NCI-H226 (cell line): ENCODE data around the gene BLVRB.
A peak's percentile ranks its signal among the peaks of the same experiment; 100 is the strongest.
"Not testable (repeated sequence)": the region's sequence is repeated elsewhere in the genome, so short reads cannot be mapped to it uniquely, and the experiment has no call there.

Source experiments
- DNase-seq: peaks from one replicate; pipeline ENCODE4 v3.0.0-alpha.2; 2015

Gene BLVRB

DNA sequence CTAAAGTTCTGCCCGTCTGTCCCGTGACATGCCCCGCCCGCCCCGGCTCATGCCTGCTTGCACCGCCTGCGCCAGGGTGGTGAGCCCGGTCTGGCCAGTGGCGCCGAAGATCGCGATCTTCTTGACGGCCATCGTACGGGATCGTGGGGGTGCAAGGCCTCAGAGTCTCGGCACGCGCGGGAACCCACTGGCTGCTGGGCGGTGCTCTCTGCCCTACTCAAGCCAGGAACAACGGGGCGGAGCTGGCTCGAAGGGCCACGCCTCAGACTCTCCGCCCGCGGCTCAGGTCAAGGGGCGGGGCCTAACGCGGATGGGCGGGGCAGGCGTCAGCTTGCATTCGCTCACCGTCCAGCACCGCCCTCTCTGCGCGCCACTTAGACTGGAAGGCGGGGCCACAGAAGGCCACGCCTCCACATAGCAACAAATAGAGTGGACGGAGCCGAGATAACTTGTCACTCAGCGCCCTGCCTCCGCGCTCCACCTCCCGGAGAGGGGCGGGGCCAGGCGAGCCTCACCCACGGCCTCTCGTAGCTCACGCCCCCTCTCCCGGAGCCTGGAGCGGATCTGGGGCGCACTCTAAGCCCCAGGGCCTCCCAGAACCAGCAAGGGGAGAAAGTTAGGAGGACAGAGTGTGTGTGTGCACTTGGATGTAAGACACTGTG, at the start of gene BLVRB:
TSS of gene BLVRB (minus strand) at position 189 of the 662 bp plus-strand sequence. CDS start at position 132, 57 bp downstream.
- DNase-seq: peak; percentile 95

DNA sequence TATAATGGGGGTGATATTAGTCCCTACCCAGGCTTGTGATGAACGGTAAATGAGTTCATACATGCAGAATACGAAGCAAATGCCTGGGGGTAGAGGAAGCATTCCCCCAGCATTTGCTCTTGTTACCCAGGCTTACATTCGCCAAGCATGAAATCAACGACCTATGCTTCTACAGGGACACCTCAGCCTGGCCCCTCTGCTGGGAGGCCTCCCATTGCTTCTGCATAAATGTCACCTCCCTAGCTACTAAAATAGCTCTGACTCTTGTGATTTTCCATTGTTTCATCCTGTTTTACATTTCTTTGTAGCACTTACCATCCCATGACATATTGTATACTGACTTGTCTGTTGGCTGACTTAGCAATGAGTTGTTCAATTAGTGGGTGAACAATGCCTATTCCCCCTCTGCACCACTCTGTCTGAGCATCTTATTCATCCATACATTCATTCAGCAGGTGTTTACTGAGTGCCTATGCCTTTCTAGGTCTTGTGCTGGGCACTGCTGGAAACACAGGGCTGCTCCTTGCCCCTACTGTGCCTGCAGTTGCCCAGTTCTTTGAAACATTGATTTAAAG, 48.3 kb upstream of the BLVRB start:
- no peak for DNase-seq

DNA sequence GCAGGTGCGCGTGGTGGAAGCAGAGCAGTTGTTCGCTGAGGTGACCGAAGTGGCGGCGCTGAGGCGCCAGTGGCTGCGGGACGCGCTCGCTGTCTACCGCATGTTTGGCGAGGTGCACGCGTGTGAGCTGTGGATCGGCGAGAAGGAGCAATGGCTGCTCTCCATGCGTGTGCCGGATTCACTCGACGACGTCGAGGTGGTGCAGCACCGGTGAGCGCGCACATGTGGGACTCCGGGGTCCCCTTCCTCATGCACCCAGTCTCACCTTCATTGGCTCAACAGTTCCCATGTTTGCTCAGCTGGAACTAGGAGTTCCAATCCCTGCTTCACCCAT, 47.8 kb upstream of the BLVRB start:
- no peak for DNase-seq

DNA sequence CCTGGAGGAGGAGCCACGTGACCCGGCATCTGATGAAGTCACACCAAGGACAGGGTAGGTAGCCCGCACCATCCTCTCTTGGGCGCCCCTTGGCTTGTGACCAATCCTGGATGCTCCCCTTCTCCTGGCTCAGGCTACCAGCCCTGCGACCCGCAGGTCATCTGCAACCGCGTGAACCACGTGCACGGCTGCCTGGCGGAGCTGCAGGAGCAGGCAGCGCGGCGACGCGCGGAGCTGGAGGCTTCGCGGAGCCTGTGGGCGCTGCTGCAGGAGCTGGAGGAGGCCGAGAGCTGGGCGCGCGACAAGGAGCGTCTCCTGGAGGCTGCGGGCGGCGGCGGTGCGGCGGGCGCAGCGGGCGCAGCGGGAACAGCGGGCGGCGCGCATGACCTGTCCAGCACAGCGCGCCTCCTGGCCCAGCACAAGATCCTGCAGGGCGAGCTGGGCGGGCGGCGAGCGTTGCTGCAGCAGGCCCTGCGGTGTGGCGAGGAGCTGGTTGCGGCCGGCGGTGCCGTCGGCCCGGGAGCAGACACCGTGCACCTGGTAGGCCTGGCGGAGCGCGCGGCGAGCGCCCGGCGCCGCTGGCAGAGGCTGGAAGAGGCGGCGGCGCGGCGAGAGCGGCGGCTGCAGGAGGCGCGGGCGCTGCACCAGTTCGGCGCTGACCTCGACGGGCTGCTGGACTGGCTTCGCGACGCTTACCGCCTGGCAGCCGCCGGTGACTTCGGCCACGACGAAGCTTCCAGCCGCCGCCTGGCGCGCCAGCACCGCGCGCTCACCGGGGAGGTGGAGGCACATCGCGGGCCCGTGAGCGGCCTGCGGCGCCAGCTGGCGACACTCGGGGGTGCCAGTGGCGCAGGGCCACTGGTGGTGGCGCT, 47.2 kb upstream of the BLVRB start:
- no peak for DNase-seq

DNA sequence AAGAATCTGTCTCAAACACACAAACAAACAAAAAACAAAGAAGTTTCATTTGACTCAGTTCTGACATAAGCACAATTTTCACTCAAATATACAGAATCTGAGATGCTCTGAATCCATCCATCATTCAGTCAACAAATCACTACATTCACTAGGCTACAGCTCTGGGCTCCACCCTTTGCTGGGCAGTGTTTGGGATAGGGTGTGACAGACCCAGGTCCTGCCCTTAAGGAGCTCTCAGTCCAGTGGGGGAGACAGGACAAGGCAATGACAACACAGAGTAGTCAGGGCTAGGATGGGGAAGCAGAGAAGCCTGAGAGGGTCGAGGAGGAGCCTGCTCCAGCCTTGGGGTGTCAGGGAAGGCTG, 46.5 kb upstream of the BLVRB start:
- DNase-seq: no peak

DNA sequence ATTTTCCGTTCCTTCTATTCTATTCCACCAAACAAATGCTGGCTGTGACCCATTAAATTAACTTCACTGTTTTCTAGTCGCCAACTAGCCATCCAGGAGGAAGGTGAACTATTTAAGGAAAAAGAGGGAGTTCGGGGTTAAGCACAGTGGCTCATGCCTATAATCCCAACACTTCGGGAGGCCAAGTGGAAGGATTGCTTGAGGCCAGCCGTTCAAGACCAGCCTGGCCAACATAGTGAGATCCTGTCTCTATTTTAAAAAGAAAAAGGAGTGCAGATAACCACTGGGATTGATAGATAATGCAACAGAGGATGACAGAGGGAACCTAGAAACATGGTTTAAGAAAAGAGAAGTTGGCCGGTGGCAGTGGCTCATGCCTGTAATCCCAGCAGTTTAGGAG, 45.9 kb upstream of the BLVRB start:
- no peak for DNase-seq

DNA sequence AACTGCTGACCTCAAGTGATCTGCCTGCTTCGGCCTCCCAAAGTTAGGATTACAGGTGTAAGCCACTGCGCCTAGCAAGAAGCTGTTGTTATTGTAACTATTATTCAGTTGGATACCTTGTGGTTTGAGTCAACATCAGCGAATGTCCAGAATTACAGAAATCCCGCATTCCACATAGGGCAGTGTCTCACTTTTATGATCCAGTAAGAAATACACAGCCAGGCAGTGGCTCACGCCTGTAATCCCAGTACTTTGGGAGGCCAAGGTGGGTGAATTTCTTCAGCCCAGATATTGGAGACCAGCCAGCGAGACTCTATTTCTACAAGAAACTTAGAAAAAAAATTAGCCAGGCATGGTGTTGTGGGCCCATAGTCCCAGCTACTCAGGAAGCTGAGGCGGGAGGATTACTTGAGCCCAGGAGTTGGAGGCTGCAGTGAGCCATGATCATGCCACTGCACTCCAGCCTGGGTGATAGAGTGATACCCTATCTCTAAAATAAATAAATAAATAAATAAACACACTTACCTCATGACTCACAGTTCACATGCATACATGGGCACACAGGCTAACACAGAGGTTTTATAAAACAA, 45.1 kb upstream of the BLVRB start:
- DNase-seq: peak; percentile 18

DNA sequence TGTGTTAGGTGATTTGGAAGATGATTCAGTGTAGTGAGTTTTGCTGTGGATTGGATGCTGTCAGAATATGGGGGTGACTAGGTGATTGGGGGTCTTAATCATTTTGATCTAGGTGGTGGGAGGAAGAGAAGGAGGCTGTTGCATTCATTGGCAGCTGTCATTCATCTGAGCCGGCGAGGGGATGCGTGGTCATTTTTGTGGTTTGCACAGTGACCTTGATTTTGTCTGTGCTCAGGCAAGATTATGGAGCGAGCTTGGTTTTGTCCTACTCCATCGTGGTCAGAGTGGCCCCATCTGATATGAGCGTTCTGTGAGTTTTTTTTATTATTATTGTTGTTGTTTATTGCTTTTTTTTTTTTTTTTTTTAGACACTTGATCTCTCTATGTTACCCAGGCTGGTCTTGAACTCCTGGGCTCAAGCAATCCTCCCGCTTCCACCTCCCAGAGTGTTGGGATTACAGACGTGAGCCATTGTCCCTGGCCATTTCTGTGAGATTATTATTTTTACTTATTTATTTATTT, 43.3 kb upstream of the BLVRB start:
- no peak for DNase-seq

DNA sequence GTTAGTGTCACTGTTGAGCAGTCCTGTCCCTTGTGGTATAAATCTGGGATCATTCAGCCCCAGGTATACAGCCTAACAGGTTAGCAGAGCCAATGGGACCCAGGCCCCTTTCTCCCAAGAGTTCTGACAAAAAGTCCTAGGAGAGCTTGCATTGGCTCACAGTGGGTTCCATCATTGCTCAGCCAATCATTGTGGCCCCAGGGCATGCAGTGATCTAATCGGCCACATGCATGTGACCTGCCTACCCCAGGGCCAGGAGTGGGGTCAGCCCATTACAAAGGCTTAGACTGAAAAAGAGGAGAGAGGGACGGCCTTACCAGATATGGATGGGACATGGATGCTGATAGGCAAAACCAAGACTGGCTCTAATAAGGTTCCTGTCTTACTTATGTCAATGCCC, 42.3 kb upstream of the BLVRB start:
- DNase-seq: no peak

DNA sequence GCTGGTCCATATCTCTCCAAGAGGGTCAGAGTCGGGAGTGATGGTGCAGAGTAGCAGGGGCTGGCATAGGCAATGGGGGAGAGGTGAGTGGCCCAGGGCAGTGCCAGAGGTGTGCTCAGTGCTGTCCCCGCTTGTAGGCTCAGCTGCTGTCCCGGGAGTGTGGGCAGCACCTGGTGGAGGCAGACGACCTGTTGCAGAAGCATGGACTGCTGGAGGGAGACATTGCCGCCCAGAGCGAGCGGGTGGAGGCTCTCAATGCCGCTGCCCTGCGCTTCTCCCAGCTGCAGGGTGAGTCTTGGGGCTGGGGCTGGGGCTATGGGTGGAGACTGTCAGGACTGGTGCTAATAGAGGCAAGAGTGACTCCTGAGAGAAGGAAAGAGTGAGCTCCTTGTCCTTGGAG, 40.6 kb upstream of the BLVRB start:
- no peak for DNase-seq

DNA sequence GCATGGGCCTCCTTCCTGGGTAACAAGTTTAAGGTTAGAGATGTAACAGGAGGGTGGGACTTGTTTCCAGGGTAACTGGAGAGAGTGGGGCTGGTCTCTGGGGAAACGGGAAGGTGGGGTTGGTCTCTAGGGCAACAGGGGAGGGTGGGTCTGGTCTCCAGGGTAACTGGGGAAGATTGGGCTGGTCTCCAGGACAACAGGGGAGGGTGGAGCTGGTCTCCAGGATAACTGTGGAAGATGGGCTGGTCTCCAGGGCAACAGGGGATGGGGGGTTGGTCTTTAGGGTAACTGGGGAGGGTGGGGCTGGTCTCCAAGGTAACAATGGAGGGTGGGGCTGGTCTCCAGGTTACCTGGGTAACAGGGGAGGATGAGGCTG, 37.8 kb upstream of the BLVRB start:
- DNase-seq: no peak

DNA sequence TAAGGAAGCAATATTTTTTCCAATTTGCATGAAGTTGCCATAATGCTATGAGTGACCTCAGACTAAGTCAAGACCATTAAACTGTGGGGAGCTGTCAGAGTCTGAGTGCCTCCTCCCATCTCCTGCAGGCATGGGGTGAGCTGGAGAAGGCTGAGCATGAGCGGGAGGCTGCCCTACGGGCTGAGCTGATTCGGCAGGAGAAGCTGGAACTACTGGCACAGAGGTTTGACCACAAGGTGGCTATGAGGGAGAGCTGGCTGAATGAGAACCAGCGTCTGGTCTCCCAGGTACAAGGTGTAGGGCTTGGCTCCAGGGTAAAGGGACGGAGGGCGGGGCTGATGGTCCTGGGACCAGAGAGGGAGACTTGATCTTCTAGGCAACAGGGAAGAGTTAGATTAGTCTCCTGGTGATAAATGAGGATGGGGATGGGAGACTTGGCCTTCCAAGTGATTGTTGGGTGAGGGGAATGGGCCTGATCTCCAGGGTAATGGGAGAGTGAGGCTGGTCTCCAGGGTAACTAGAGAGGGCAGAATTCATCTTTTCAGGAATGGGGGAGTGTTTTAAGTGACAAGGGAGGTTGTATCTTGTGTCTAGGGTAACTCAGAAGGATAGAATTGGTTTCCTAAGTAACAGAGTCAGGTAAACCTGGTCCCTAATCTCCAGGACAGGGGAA, 37.2 kb upstream of the BLVRB start:
- DNase-seq: peak; percentile 7

DNA sequence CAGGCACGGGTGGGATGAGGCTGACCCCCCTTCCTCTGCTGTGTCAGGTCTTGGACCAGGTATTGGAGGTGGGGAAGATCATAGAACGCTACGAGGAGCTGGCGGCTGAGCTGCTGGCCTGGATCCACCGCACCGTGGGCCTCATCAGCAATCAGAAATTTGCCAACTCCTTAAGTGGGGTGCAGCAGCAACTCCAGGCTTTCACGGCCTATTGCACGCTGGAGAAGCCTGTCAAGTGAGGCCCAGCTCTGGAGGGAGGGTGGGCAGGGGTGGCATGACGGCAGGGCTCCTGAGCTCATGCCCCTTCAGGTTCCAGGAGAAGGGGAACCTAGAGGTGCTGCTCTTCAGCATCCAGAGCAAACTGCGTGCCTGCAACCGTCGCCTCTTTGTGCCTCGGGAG, 36.5 kb upstream of the BLVRB start:
- DNase-seq: no peak

DNA sequence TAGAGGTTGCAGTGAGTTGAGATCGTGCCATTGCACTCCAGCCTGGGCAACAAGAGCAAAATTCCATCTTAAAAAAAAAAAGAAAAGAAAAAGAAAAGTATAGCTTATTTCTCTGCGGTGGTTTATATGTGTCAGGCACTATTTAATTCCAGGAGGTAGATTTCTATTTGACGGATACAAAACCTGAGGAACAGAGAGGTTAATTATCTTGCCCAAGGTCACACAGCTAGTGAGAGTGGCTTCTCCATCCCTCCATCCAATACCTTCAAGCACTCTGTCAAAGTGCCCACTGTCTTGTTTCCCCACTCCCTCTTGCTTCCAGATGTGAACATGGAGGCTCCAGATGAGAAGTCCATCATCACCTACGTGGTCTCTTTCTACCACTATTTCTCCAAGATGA, 36.1 kb upstream of the BLVRB start:
- no peak for DNase-seq

DNA sequence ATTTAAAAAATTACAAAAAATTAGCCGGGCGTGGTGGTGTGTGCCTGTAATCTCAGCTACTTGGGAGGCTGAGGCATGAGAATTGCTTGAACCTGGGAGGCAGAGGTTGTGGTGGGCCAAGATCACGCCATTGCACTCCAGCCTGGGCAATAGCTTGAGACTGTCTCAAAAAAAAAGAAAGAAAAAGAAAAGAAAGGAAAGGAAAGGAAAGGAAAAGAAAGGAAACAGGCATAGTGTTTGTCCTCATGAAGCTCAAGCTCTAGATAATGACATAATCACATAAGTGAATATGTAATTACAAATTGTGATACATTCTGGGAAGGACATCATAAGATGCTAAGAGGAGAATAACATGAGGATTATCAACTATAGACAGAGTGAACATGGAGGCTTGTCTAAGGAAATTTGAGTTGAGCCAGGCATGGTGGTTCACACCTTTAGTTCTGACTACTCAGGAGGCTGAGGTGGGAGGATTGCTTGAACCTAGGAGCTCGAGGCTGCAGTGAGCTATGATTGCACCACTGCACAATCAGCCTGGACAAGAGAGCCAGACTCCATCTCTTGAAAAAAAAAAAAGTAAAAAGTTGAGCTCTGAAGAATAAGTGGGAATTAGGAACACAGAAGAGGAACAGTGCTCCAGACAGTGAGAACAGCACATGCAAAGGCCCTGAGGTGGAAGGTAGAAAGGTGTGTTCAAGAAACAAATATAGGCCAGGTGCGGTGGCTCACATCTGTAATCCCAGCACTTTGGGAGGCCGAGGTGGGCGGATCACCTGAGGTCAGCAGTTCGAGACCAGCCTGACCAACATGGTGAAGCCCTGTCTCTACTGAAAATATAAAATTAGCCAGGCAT, 35.4 kb upstream of the BLVRB start:
- not testable (repeated sequence) for DNase-seq

DNA sequence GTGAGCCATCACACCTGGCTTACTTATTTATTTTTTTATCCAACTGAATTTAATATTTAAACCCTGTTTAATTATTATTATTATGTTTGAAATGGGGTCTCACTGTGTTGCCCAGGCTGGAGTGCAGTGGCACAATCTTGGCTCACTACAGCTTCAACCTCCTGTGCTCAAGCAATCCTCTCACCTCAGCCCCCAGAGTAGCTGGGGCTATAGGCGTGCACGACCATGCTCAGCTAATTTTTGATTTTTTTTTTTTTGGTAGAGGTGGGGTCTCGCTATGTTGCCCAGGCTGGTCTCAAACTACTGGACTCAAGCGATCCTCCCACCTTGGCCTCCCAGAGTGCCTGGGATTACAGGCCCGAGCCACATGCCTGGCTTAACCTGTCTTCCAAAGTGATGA, 33.8 kb upstream of the BLVRB start:
- DNase-seq: no peak

DNA sequence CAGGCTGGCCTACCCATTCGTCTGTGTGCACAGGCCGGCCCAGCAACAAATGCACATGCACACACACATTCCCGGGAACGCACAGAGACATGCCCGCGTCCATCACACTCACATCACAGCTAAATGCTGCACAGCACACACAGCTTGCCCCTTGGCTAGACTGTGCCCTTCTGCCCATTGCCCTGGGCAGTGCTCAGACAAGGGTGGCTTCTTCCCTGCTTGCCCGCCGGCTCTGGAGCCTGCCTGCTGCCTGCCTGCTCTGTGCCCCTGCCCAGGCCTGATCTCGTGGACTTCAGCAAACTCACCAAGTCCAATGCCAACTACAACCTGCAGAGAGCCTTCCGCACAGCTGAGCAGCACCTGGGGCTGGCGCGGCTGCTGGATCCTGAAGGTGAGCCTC, 31.7 kb upstream of the BLVRB start:
- no peak for DNase-seq

DNA sequence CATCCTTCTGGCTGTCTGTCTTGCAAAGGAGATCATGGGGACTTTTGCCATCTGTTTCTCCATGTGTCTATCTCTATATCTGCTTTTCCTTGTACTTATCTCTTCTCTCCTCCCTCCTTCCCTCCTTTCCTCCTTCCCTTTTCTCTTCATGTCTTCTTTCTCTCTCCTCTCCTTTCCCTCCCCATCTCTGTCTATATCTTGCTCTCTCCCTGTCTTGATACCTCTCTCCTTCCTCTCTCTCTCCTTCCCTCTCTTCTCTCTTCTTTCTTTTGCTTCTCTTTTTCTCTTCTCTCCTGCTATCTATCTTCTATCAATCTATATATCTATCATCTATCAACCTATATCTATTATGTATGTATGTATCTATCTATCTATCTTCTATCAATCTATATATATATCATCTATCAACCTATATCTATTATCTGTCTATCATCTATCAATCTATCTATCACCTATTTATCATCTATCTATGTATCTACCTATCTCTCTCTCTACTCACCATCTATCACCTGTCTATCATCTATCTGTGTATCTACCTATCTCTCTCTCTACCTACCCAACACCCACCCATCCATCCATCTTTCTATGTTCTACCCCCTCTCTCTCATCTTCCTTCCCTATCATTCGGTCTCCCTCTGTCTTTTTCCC, 28.8 kb upstream of the BLVRB start:
- no peak for DNase-seq

DNA sequence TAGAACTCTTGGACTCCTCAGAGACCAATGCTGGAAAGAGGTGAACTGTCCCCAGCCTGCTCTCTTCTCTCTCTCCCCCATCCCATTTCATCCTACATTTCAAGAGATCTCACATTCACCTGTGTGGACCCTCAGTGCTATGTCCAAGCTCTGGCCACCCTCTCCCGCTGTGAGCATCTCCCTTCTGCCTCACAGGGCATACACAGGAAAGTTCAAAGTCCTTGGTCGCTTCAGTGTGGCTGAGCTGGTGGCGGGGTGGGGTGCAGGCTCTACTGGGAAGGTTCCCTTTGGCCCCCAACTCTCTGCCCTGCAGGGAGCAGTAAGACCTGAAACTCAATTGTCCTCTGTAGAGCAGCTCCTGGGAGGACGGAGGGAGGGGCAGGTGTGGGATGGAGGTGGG, 28.2 kb upstream of the BLVRB start:
- DNase-seq: no peak

DNA sequence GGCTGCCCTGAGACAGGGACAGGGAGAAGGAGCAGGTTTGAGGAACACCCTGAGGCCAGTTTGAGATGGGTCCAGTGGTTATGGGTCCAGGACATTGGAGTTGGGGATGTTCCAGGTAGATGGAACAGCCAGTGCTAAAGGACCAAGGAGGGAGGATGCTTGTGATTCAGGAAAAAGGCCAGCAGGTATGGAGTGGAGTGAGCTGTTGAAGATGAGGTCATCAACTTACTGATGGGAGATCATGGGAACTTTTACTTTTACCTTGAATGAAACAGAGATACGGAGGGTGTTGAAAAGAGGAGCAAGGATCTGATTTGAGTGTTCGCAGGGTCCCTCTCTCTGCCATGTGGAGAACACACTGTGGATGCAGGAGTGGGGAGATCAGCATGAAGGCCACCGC, 26.7 kb upstream of the BLVRB start:
- no peak for DNase-seq

DNA sequence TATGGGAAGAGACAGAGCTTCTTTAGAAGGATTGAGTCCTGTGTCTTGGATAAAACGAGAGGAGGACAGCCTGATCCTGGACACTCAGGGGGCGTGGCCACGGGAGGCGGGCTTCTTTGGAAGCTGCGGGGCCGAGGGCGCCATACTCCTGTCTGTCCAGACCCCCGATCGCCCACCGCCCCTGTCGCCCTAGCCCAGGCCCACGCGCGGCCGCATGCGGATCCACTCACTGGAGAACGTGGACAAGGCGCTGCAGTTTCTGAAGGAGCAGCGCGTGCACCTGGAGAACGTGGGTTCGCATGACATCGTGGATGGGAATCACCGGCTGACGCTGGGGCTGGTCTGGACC, 24.3 kb upstream of the BLVRB start:
- no peak for DNase-seq

DNA sequence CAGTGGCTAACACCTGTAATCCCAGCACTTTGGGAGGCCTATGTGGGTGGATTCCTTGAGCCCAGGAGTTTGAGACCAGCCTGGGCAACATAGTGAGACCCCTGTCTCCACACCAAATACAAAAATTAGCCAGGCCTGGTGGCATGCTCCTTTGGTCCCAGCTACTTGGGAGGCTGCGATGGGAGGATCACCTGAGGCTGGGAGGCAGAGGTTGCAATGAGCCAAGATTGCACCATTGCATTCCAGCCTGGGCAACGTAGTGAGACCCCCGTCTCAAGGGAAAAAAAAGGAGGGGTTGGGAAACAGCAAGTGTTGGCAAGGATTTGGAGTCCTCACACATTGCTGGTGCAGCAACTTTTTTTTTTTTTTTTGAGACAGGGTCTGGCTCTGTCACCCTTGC, 20.5 kb upstream of the BLVRB start:
- no peak for DNase-seq
